Measurements from ENCODE around the gene GALNT6. TPM values are rescaled to one million over a fixed set of nuclear protein-coding genes. Genes with fewer than 3 reads are reported as not detected.

GALNT6 gene
- total RNA-seq, 1 donor from 2014 or later, result 35.0 TPM

- no peak for DNase-seq (ENCODE audit: low read depth)
- TF ChIP-seq, protein P1, sequence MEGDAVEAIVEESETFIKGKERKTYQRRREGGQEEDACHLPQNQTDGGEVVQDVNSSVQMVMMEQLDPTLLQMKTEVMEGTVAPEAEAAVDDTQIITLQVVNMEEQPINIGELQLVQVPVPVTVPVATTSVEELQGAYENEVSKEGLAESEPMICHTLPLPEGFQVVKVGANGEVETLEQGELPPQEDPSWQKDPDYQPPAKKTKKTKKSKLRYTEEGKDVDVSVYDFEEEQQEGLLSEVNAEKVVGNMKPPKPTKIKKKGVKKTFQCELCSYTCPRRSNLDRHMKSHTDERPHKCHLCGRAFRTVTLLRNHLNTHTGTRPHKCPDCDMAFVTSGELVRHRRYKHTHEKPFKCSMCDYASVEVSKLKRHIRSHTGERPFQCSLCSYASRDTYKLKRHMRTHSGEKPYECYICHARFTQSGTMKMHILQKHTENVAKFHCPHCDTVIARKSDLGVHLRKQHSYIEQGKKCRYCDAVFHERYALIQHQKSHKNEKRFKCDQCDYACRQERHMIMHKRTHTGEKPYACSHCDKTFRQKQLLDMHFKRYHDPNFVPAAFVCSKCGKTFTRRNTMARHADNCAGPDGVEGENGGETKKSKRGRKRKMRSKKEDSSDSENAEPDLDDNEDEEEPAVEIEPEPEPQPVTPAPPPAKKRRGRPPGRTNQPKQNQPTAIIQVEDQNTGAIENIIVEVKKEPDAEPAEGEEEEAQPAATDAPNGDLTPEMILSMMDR (IDR thresholded peaks at IDR 0.05; ENCODE audit: insufficient read depth, low read length, poor library complexity, severe bottlenecking), result no peak
- no peak overlapping the region for H3K4me3 ChIP-seq (ENCODE audit: low read depth, low read length)
- no peaks in the 10 kb centered on the region for H3K27me3 ChIP-seq (ENCODE audit: control insufficient read depth, insufficient read depth, low read length)
- no peaks in the 10 kb centered on the region for H3K36me3 ChIP-seq (ENCODE audit: control insufficient read depth, insufficient read depth, low read length)
These were observed 39.1 kb upstream of the GALNT6 start for GRCh38 chr12:51430196-51430895.

- no peak for DNase-seq (ENCODE audit: low read depth)
- Histone ChIP-seq H3K27me3 (ENCODE audit: control insufficient read depth, insufficient read depth, low read length) (no peaks in the 10 kb centered on the region), H3K4me3 (ENCODE audit: low read depth, low read length) (no peak overlapping the region), H3K36me3 (ENCODE audit: control insufficient read depth, insufficient read depth, low read length) (no peaks in the 10 kb centered on the region)
- TF ChIP-seq, protein P1 (IDR thresholded peaks at IDR 0.05; ENCODE audit: insufficient read depth, low read length, poor library complexity, severe bottlenecking), result no peak
These were observed 38.5 kb upstream of the GALNT6 start for GRCh38 chr12:51429700-51430099.

GRCh38 chr12:51428256-51428655 lies 37.0 kb upstream of the GALNT6 start:
- TF ChIP-seq, protein P1 (IDR thresholded peaks at IDR 0.05; ENCODE audit: insufficient read depth, low read length, poor library complexity, severe bottlenecking), result no peak
- no peaks in the 10 kb centered on the region for H3K27me3 ChIP-seq (ENCODE audit: control insufficient read depth, insufficient read depth, low read length)
- no peaks in the 10 kb centered on the region for H3K36me3 ChIP-seq (ENCODE audit: control insufficient read depth, insufficient read depth, low read length)
- no peak overlapping the region for H3K4me3 ChIP-seq (ENCODE audit: low read depth, low read length)
- no peak for DNase-seq (ENCODE audit: low read depth)

GRCh38 chr12:51424662-51425539 lies 33.7 kb upstream of the GALNT6 start, which contains the start of gene SLC4A8:
SLC4A8 (plus strand) TSS chr12:51424831; CDS start chr12:51424988, 157 bp downstream.
- H3K4me3 ChIP-seq (ENCODE audit: low read depth, low read length), result peak within 1 kb of the TSS; percentile 63
- H3K27me3 ChIP-seq (ENCODE audit: control insufficient read depth, insufficient read depth, low read length), result no peaks in the 10 kb centered on the region
- H3K36me3 ChIP-seq (ENCODE audit: control insufficient read depth, insufficient read depth, low read length), result no peaks in the 10 kb centered on the region
- TF ChIP-seq, protein P1 (IDR thresholded peaks at IDR 0.05; ENCODE audit: insufficient read depth, low read length, poor library complexity, severe bottlenecking), result peak; percentile 84
- peak; percentile 42 for DNase-seq (ENCODE audit: low read depth)

DNA sequence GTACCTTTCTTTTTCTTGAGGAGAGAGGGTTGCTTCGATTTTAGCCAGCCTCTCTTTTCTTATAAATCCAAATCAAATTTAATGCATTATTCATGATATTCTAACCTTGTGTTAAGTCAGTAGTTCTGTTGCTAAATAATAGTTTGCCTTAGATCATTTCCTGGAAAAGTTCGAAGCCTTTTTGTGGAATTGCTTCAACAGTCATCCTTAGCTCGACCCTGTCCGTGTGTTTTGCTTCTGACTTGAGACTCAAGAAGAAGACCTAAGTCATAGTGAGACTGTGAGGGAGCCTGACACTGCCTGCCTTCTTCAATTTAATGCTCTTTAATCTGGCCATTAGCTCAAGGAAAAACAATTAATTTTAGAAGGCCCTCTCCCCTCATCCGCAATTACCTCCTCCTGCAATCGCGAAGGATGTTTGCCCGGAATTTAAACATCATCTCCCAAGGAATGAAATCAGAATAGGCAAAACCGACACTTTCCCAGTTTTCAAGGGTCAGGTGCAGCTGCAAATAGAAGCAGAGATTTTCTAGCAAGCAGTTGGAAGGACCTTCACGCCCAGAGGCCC lies 33.0 kb upstream of the GALNT6 start:
- H3K36me3 ChIP-seq (ENCODE audit: control insufficient read depth, insufficient read depth, low read length), result no peaks in the 10 kb centered on the region
- no peaks in the 10 kb centered on the region for H3K27me3 ChIP-seq (ENCODE audit: control insufficient read depth, insufficient read depth, low read length)
- no peak for DNase-seq (ENCODE audit: low read depth)
- peak overlapping the region; percentile 63 for H3K4me3 ChIP-seq (ENCODE audit: low read depth, low read length)
- TF ChIP-seq, protein P1 (IDR thresholded peaks at IDR 0.05; ENCODE audit: insufficient read depth, low read length, poor library complexity, severe bottlenecking), result no peak

Data from kidney epithelial cell (primary cell).